ENCODE measurements around the gene ATM.

DNA sequence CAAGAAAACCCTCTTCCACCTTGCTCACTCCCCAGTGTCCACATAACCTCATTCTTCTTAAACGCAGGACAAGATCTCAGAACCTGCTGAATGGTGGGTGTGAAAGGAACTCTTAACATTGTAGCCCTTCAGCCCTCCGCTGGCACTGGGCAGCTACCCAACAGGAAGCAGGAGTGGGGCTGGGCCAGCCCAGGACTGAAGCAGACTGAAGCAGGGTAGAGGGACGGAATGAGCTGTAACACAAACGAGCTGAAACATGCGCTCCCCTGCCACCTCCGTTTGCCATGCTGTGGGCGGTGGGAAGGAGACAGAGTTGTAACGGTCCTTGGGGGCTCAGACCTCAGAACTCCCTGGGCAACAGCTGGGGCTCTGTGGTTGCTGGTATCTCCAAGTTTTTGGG, 24.0 kb upstream of the ATM start:
- TF ChIP-seq, protein P1, sequence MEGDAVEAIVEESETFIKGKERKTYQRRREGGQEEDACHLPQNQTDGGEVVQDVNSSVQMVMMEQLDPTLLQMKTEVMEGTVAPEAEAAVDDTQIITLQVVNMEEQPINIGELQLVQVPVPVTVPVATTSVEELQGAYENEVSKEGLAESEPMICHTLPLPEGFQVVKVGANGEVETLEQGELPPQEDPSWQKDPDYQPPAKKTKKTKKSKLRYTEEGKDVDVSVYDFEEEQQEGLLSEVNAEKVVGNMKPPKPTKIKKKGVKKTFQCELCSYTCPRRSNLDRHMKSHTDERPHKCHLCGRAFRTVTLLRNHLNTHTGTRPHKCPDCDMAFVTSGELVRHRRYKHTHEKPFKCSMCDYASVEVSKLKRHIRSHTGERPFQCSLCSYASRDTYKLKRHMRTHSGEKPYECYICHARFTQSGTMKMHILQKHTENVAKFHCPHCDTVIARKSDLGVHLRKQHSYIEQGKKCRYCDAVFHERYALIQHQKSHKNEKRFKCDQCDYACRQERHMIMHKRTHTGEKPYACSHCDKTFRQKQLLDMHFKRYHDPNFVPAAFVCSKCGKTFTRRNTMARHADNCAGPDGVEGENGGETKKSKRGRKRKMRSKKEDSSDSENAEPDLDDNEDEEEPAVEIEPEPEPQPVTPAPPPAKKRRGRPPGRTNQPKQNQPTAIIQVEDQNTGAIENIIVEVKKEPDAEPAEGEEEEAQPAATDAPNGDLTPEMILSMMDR (IDR thresholded peaks at IDR 0.05; ENCODE audit: poor library complexity), result no peak
- TF ChIP-seq EZH2 (IDR thresholded peaks at IDR 0.05; ENCODE audit: borderline replicate concordance) (no peak), EZH2phosphoT487 (IDR thresholded peaks at IDR 0.05; ENCODE audit: low read depth, severe bottlenecking, unreplicated experiment) (no peak)

Measured in hepatocyte (in vitro differentiated cells).